GM12875 (cell line): ENCODE results near the gene CA9.

Source experiments
- H3K4me3 ChIP-seq: one replicate; pipeline ENCODE4 v1.5.1; 2011; ENCODE audit warnings: low read depth, low read length, control low read depth
- TF ChIP-seq, protein P1 (sequence below): IDR thresholded peaks from 2 replicates; pipeline ENCODE4 v1.5.1; 2011; ENCODE audit warnings: low read depth, mild to moderate bottlenecking, control low read depth, inconsistent platforms, low read length, moderate library complexity, borderline replicate concordance; ENCODE audit not compliant: insufficient read depth

The CA9 gene

DNA sequence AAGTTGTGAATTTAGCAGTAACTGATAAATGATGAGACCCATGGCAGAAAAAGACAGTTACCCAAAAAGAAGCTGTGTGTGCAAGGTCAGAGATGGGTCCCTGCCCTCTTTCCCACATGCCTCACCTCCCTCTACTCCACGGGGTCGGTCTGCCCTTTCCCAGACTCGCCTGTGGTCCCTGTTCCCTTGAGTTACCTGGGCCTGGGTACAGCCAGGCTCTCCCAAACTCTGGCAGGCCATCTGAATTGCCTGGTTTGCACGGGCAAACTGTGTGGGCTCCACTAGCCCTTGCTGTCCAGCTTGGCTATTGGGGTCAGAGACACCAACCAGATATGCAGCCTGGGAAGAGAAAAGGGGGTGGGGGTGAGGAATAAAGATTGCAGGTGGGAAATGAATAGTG, 34.4 kb downstream of the CA9 start:
- TF ChIP-seq, protein P1, sequence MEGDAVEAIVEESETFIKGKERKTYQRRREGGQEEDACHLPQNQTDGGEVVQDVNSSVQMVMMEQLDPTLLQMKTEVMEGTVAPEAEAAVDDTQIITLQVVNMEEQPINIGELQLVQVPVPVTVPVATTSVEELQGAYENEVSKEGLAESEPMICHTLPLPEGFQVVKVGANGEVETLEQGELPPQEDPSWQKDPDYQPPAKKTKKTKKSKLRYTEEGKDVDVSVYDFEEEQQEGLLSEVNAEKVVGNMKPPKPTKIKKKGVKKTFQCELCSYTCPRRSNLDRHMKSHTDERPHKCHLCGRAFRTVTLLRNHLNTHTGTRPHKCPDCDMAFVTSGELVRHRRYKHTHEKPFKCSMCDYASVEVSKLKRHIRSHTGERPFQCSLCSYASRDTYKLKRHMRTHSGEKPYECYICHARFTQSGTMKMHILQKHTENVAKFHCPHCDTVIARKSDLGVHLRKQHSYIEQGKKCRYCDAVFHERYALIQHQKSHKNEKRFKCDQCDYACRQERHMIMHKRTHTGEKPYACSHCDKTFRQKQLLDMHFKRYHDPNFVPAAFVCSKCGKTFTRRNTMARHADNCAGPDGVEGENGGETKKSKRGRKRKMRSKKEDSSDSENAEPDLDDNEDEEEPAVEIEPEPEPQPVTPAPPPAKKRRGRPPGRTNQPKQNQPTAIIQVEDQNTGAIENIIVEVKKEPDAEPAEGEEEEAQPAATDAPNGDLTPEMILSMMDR = no peak

DNA sequence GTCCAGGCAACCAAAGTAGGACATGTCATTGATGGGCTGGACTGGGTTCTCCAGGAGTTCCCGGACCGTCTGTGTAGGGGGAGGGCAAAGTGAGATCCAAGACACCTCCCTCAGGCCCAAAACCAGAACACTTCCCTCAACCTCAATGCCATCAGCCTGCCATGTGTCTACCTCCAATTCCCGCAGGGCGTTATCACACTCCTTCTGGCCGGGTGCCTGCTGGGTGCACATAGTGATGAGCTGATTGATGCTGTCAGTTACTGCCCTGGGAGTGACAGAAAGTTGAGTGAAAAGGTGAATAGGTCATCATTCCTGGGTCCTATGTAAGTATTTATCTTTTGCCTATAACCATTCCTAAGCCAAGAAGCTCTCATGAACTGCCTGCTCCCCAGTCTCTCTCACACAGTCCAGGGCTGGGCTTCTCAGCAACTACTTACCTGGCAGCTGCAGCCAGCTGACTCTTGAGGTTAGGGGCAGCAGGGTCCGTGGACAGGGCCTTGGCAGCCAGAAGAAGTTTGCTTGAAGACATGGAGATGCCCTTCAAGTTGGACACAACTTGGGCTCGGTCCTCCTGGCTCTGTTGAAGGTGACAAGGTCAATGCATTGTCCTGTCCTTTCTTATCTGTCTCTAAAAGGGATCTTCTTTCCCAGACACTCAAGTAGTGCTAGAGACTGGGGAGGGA, 37.2 kb downstream of the CA9 start:
- H3K4me3 ChIP-seq = no peak overlapping the region
- TF ChIP-seq, protein P1 = no peak

More for the DNA sequence above, 34.4 kb downstream of the CA9 start:
- no peak overlapping the region for H3K4me3 ChIP-seq

DNA sequence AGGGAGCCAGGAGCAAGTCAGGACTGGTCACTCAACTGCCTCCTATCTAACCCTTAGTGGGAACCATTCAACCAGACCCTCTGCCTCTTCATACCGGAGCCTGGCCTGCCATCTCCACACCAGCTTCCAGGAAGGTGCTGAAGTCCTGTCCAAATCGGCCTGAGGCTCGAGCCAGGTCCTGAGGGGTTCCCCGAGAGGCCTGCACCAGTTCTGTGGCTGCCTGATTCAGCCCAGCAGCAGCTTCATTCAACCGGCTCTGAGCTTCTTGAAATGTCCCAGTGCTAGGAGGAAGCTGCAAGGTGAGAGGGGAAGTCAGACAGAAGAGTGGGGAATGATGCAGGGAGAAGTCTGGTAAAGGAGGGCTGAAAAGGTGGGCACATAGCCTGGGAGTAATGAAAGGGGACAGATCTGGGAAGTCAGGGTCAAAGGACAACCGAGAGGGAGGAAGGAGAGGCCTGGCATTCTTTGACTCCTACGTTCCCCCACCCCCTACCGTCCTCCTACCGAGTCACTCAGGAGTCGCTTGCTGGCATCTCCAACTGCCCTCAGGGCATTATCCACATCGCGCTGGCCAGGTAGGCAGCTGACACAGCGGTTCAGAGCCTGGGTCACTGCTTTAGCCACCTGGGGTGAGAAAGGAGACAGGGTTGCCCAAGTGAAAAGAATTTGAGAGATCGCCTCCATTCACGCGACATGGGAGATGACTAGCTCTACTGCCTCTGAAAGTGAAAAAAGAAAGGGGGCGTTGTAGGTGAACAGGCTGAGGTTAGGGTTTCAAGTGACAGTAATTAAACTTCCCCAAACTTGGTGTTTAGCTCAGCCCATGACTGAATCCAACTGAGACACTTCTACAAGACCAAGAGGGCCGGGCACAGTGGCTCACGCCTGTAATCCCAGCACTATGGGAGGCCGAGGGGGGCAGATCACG, 38.0 kb downstream of the CA9 start:
- TF ChIP-seq, protein P1 = no peak
- no peak overlapping the region for H3K4me3 ChIP-seq

DNA sequence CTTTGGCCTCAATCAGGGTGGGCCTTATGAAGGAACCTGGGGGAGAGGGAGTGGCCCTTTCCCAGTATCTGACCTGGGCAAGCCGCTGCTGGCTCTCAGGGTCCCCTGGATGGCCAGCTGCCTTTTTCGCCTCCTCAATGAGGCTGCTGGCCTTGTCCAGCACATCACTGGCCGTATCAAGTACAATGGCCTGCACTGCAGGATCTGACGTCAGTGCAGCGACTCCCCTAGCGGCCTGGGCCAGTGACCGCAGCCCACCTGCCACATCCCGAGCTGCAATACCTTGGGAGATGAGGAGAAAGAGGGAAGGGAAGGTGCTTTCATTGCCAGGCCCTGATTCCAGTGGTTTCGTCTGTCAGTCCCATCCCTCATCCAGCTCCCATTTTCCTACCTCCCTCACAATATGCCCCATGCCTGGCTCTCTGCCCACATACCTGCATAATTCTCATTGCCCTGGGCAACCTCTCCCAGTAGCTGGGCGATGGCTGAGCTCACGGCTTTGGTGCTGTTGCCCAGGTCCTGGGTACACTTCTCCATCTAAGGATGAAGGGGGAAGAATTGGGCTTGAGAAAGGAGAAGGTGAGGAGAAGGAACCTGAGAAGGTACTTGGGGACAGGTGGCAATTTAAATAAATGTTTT, 39.2 kb downstream of the CA9 start:
- H3K4me3 ChIP-seq = no peak overlapping the region
- TF ChIP-seq, protein P1 = no peak

DNA sequence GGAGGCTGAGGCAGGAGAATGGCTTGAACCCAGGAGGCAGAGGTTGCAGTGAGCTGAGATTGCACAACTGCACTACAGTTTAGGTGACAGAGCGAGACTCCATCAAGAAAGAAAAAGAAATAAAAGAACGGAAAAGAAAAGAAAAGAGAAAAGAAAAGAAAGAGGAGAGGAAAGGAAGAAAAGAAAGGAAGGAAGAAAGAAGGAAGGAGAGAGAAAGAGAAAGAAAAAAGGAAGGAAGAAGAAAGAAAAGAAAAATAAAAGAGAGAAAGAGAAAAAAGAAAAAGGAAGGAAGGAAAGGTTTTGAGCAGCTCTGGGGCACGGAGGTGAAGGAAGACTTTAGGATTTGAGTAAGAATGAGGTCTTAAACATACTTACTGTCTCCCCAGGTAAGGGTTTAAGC, 39.9 kb downstream of the CA9 start:
- TF ChIP-seq, protein P1 = no peak
- H3K4me3 ChIP-seq = no peak overlapping the region

DNA sequence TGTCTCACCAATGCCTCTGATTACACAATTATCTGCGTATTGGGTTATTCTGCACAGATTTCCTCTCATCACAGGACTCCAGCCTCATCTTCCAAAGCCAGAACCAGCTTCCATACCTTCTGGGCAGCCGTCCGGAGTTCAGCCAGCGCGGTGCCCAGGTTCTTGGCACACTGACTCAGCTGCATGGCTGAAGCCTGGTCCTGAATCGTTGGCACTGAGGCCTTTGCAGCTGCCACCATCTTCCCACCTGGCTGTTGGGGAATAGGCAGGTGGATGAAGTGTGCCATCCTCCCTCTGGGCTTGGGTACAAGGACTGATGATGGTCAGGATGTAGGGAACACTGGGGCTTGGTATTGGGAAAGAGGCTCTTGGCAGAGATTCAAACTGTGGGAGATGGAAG, 40.4 kb downstream of the CA9 start:
- TF ChIP-seq, protein P1 = no peak
- no peak overlapping the region for H3K4me3 ChIP-seq
